GM12878 (cell line): ENCODE measurements around the gene HERPUD2. TPM values are rescaled to one million over a fixed set of nuclear protein-coding genes. Genes with fewer than 3 reads are reported as not detected.

Experiments
- ATAC-seq: fragments of 200-7000 bp; cut with Tn5 transposase; 3 replicates; pipeline ENCODE4 v1.9.1; 2020; ENCODE audit warnings: mild to moderate bottlenecking, moderate library complexity
- BruUV-seq: library from RNA; stranded (reverse); fragments of 400-500 nt; replicated peaks from 2 replicates; lab custom pipeline; 2021; lab: Mats Ljungman, UMichigan
- CTCF ChIA-PET: fragments of 300-600 bp; sonication (Branson Sonifier 250); formaldehyde crosslinking; extraction: SDS; loops from one replicate; lab custom pipeline; 2021; ENCODE audit warnings: inconsistent platforms; lab: Yijun Ruan, JAX
- POLR2A ChIA-PET: fragments of 350-600 bp; formaldehyde crosslinking; extraction: SDS; loops from one replicate; lab custom pipeline; 2021; ENCODE audit warnings: inconsistent platforms; lab: Charles Lee
- RAD21 ChIA-PET: fragments of 300-600 bp; sonication (Branson Sonifier 250); formaldehyde crosslinking; loops from one replicate; lab custom pipeline; 2023; ENCODE audit warnings: antibody characterized with exemption; ENCODE audit not compliant: unreplicated experiment; lab: Charles Lee
- SMC1A ChIA-PET: fragments of 300-600 bp; sonication (Branson Sonifier 250); formaldehyde crosslinking; loops from one replicate; lab custom pipeline; 2023; ENCODE audit not compliant: unreplicated experiment, uncharacterized antibody; lab: Charles Lee
- DNase-seq: peaks from one replicate; pipeline ENCODE4 v3.0.0-alpha.2; 2011; ENCODE audit warnings: low read depth, low spot score
- FAIRE-seq: peaks from 3 replicates; lab custom pipeline; 2011; peaks lifted over from hg19 to GRCh38; lab: Jason Lieb, UNC
- H2AFZ ChIP-seq: 2 replicates; pipeline ENCODE4 v1.6.0; 2011; ENCODE audit warnings: low read depth, low read length, control low read depth; ENCODE audit not compliant: control insufficient read depth
- H3K27ac ChIP-seq: 2 replicates; pipeline ENCODE4 v1.5.1; 2011; ENCODE audit warnings: control low read depth; ENCODE audit not compliant: control insufficient read depth, insufficient read depth
- H3K27me3 ChIP-seq, 2 experiments: replicated peaks in 1 of 2; 2 replicates each; pipeline versions ENCODE4 v1.6.0 to v1.6.1; 2011; ENCODE audit warnings: low read length in 1 of 2; ENCODE audit not compliant: control insufficient read depth in 2 of 2, insufficient read depth in 2 of 2
- H3K36me3 ChIP-seq, 2 experiments: 2 replicates each; pipeline ENCODE4 v1.5.1; 2011; ENCODE audit warnings: low read length in 1 of 2; ENCODE audit not compliant: control insufficient read depth in 2 of 2, insufficient read depth in 2 of 2
- H3K4me1 ChIP-seq: 2 replicates; pipeline ENCODE4 v1.6.1; 2011; ENCODE audit warnings: mild to moderate bottlenecking, low read length, moderate library complexity, mixed read lengths; ENCODE audit not compliant: control insufficient read depth, insufficient read depth
- H3K4me2 ChIP-seq: 2 replicates; pipeline ENCODE4 v1.6.0; 2011; ENCODE audit warnings: control low read depth; ENCODE audit not compliant: control insufficient read depth, insufficient read depth
- H3K4me3 ChIP-seq: fragments of 200-600 bp; sonication (generic); 2 replicates; pipeline ENCODE4 v1.5.1; 2016
- H3K79me2 ChIP-seq: 2 replicates; pipeline ENCODE4 v1.6.0; 2011; ENCODE audit warnings: low read length; ENCODE audit not compliant: control insufficient read depth, insufficient read depth
- H3K9ac ChIP-seq: 2 replicates; pipeline ENCODE4 v1.8.0; 2011; ENCODE audit warnings: low read length, control low read depth, mixed read lengths; ENCODE audit not compliant: control insufficient read depth, insufficient read depth
- H3K9me3 ChIP-seq: replicated peaks from 3 replicates; pipeline ENCODE4 v1.5.1; 2011; ENCODE audit warnings: mild to moderate bottlenecking, low read length; ENCODE audit not compliant: control insufficient read depth, insufficient read depth
- H4K20me1 ChIP-seq: 2 replicates; pipeline ENCODE4 v1.6.0; 2011; ENCODE audit not compliant: control insufficient read depth, insufficient read depth
- BACH1 ChIP-seq: fragments of 450-650 bp; IDR thresholded peaks from 2 replicates; pipeline ENCODE4 v1.6.1; 2017; ENCODE audit warnings: mild to moderate bottlenecking, borderline replicate concordance
- JUNB ChIP-seq: IDR thresholded peaks from 2 replicates; pipeline ENCODE4 v1.6.1; 2016; ENCODE audit warnings: antibody characterized with exemption, mild to moderate bottlenecking
- KAT2A ChIP-seq: conservative IDR thresholded peaks from 2 replicates; pipeline ENCODE4 v1.6.1; 2011; ENCODE audit warnings: low read depth, low read length; ENCODE audit not compliant: control insufficient read depth
- POU2F2 ChIP-seq: IDR thresholded peaks from 3 replicates; pipeline ENCODE4 v1.6.1; 2011; ENCODE audit warnings: low read depth, mild to moderate bottlenecking, low read length, borderline replicate concordance
- RFX5 ChIP-seq: IDR thresholded peaks from 2 replicates; pipeline ENCODE4 v1.6.1; 2011; ENCODE audit warnings: low read depth, low read length, improper control_type of control experiment
- RUNX3 ChIP-seq: IDR thresholded peaks from 2 replicates; pipeline ENCODE4 v1.6.1; 2012; ENCODE audit warnings: low read length, inconsistent platforms
- SMAD5 ChIP-seq: IDR thresholded peaks from 2 replicates; pipeline ENCODE4 v1.6.1; 2016; ENCODE audit warnings: antibody characterized with exemption, low read depth
- TBL1XR1 ChIP-seq: IDR thresholded peaks from 2 replicates; pipeline ENCODE4 v1.6.1; 2012; ENCODE audit warnings: low read depth, low read length, improper control_type of control experiment
- ZBED1 ChIP-seq: IDR thresholded peaks from 2 replicates; pipeline ENCODE4 v1.6.1; 2016; ENCODE audit warnings: borderline replicate concordance
- ZNF274 ChIP-seq: IDR thresholded peaks from one replicate; pipeline ENCODE4 v1.8.0; 2011; ENCODE audit not compliant: insufficient read length, insufficient read depth
- WGBS: methylation state at CpG from one replicate; pipeline ENCODE4 v1.1.6; 2016; ENCODE audit warnings: low lambda C conversion rate; ENCODE audit not compliant: insufficient replicate concordance, insufficient coverage; ENCODE audit errors: missing lambda C conversion rate; 5-methylcytosine and 5-hydroxymethylcytosine counted together
- in situ Hi-C: fragments of 300-500 bp; cut with MboI; formaldehyde crosslinking; loops from 9 replicates; pipeline ENCODE4 v1.14.3; 2018; ENCODE audit warnings: mixed read lengths
- intact Hi-C: fragments of 100-400 bp; cut with micrococcal nuclease; formaldehyde crosslinking; loops from one replicate; pipeline ENCODE4 v1.14.2; 2022; ENCODE audit not compliant: unreplicated experiment
- polyA plus RNA-seq, 11 experiments: library from polyadenylated mRNA; depleted of rRNA in 4 of 11; unstranded in 6 of 11; stranded (reverse) in 5 of 11; fragments of >200 nt; fragmentation: Nextera tagmentation in 4 of 11; fragmentation: Illumina TruSeq in 1 of 11; extraction: Ambion mirVana in 4 of 11; extraction: Trizol in 1 of 11; gene quantifications; 1 replicate in 1 of 11; 2 replicates in 10 of 11; pipeline versions ENCODE4 v1.2.1 to v1.2.3, GENCODE V29; 2011 to 2016; ENCODE audit warnings: inconsistent platforms in 2 of 11, missing spikeins in 2 of 11, low read depth in 1 of 11
- total RNA-seq, 4 experiments: library from RNA; depleted of rRNA in 3 of 4; stranded (reverse); fragments of >200 nt in 3 of 4; fragmentation: Illumina TruSeq in 1 of 4; extraction: Trizol in 1 of 4; gene quantifications; 2 replicates each; pipeline versions ENCODE4 v1.2.1 to v1.2.3, GENCODE V29; 2013 to 2021
- TF ChIP-seq, protein P1 (sequence below): IDR thresholded peaks from 2 replicates; pipeline ENCODE4 v1.6.1; 2011; ENCODE audit warnings: low read depth, low read length, improper control_type of control experiment, borderline replicate concordance
- TF ChIP-seq, protein P2 (sequence below): IDR thresholded peaks from 2 replicates; pipeline ENCODE4 v1.6.1; 2011; ENCODE audit warnings: low read depth, mild to moderate bottlenecking, low read length, moderate library complexity, borderline replicate concordance; ENCODE audit errors: extremely low read depth
- TF ChIP-seq, protein P3 (sequence below): fragments of 450-650 bp; IDR thresholded peaks from 2 replicates; pipeline ENCODE4 v1.6.1; 2017; ENCODE audit warnings: mild to moderate bottlenecking
- TF ChIP-seq, protein P4 (sequence below): fragments of 450-650 bp; IDR thresholded peaks from 2 replicates; pipeline ENCODE4 v1.6.1; 2016; ENCODE audit warnings: mild to moderate bottlenecking, moderate library complexity, borderline replicate concordance
- TF ChIP-seq, protein P5 (sequence below): fragments of 450-650 bp; conservative IDR thresholded peaks from 2 replicates; pipeline ENCODE4 v1.6.1; 2017; ENCODE audit warnings: mild to moderate bottlenecking, moderate library complexity

HERPUD2 gene
- total and polyA plus RNA-seq, 10 of the 15 experiments (the other 5 are each of a cell fraction or from before 2014, with no cell fraction given): 4.7 to 69.6 (median 13.9) TPM

DNA sequence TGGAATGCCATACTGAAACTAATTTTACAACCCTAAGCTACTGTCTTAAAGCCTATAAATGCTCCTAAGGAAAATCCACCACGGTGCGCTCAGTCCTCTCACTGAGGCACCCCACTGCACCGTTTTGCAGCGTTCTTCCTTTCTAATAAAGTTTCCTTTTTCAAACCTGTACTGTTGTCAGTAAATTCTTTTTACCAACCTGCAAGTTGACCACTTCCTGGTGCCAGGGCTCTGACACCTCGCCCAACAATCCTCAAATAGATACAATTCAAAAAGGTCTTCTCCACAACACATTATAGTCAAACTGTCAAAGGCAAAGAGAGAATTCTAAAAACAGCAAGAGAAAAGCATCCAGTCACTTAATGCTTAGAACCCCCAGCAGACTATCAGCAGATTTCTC, 42.8 kb downstream of the HERPUD2 start:
- no peaks in the 10 kb centered on the region for H3K27me3 ChIP-seq
- H3K36me3 ChIP-seq: peaks cover 4 to 5% of the 10 kb centered on the region in 2 experiments; a peak in 2 of 4 replicates
- peak overlapping the region; percentile 26 for H3K4me2 ChIP-seq
- CTCF ChIA-PET: no interaction called here
- H2AFZ ChIP-seq: no peak overlapping the region
- no peak overlapping the region for H3K4me3 ChIP-seq
- H3K9me3 ChIP-seq: peaks cover 7% of the 10 kb centered on the region; the same call in 2 of the 3 replicates
- no peak overlapping the region for H3K9ac ChIP-seq
- no peak overlapping the region for H3K27ac ChIP-seq
- RAD21 ChIA-PET: no interaction called here
- H4K20me1 ChIP-seq: no peaks in the 10 kb centered on the region
- peaks cover 5% of the 10 kb centered on the region; the same call in 1 of the 2 replicates for H3K4me1 ChIP-seq
- in situ Hi-C loops: no loop called here
- FAIRE-seq (no peak), DNase-seq (no peak), ATAC-seq (peak; percentile 47)
- 14% methylated on average over 5 of the region's 5 CpGs for WGBS
- intact Hi-C loops: no loop called here
- H3K79me2 ChIP-seq: no peaks in the 10 kb centered on the region; the same call in 1 of the 2 replicates
- POLR2A ChIA-PET: no interaction called here
- SMC1A ChIA-PET: no interaction called here
- no TSS peak for BruUV-seq
- TF ChIP-seq POU2F2: no peak
- TF ChIP-seq RUNX3: peak; percentile 55
- TF ChIP-seq, protein P1, sequence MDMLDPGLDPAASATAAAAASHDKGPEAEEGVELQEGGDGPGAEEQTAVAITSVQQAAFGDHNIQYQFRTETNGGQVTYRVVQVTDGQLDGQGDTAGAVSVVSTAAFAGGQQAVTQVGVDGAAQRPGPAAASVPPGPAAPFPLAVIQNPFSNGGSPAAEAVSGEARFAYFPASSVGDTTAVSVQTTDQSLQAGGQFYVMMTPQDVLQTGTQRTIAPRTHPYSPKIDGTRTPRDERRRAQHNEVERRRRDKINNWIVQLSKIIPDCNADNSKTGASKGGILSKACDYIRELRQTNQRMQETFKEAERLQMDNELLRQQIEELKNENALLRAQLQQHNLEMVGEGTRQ: no peak
- no peak for TF ChIP-seq KAT2A
- no peak for TF ChIP-seq SMAD5
- TF ChIP-seq, protein P2, sequence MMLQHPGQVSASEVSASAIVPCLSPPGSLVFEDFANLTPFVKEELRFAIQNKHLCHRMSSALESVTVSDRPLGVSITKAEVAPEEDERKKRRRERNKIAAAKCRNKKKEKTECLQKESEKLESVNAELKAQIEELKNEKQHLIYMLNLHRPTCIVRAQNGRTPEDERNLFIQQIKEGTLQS: no peak
- TF ChIP-seq ZBED1: no peak
- no peak for TF ChIP-seq BACH1
- TF ChIP-seq, protein P3, sequence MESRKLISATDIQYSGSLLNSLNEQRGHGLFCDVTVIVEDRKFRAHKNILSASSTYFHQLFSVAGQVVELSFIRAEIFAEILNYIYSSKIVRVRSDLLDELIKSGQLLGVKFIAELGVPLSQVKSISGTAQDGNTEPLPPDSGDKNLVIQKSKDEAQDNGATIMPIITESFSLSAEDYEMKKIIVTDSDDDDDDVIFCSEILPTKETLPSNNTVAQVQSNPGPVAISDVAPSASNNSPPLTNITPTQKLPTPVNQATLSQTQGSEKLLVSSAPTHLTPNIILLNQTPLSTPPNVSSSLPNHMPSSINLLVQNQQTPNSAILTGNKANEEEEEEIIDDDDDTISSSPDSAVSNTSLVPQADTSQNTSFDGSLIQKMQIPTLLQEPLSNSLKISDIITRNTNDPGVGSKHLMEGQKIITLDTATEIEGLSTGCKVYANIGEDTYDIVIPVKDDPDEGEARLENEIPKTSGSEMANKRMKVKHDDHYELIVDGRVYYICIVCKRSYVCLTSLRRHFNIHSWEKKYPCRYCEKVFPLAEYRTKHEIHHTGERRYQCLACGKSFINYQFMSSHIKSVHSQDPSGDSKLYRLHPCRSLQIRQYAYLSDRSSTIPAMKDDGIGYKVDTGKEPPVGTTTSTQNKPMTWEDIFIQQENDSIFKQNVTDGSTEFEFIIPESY: no peak
- TF ChIP-seq, protein P4, sequence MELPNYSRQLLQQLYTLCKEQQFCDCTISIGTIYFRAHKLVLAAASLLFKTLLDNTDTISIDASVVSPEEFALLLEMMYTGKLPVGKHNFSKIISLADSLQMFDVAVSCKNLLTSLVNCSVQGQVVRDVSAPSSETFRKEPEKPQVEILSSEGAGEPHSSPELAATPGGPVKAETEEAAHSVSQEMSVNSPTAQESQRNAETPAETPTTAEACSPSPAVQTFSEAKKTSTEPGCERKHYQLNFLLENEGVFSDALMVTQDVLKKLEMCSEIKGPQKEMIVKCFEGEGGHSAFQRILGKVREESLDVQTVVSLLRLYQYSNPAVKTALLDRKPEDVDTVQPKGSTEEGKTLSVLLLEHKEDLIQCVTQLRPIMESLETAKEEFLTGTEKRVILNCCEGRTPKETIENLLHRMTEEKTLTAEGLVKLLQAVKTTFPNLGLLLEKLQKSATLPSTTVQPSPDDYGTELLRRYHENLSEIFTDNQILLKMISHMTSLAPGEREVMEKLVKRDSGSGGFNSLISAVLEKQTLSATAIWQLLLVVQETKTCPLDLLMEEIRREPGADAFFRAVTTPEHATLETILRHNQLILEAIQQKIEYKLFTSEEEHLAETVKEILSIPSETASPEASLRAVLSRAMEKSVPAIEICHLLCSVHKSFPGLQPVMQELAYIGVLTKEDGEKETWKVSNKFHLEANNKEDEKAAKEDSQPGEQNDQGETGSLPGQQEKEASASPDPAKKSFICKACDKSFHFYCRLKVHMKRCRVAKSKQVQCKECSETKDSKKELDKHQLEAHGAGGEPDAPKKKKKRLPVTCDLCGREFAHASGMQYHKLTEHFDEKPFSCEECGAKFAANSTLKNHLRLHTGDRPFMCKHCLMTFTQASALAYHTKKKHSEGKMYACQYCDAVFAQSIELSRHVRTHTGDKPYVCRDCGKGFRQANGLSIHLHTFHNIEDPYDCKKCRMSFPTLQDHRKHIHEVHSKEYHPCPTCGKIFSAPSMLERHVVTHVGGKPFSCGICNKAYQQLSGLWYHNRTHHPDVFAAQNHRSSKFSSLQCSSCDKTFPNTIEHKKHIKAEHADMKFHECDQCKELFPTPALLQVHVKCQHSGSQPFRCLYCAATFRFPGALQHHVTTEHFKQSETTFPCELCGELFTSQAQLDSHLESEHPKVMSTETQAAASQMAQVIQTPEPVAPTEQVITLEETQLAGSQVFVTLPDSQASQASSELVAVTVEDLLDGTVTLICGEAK: peak; percentile 84
- TF ChIP-seq, protein P5, sequence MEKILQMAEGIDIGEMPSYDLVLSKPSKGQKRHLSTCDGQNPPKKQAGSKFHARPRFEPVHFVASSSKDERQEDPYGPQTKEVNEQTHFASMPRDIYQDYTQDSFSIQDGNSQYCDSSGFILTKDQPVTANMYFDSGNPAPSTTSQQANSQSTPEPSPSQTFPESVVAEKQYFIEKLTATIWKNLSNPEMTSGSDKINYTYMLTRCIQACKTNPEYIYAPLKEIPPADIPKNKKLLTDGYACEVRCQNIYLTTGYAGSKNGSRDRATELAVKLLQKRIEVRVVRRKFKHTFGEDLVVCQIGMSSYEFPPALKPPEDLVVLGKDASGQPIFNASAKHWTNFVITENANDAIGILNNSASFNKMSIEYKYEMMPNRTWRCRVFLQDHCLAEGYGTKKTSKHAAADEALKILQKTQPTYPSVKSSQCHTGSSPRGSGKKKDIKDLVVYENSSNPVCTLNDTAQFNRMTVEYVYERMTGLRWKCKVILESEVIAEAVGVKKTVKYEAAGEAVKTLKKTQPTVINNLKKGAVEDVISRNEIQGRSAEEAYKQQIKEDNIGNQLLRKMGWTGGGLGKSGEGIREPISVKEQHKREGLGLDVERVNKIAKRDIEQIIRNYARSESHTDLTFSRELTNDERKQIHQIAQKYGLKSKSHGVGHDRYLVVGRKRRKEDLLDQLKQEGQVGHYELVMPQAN: no peak
- no peak for TF ChIP-seq ZNF274
- no peak for TF ChIP-seq RFX5
- no peak for TF ChIP-seq JUNB
- TF ChIP-seq TBL1XR1: no peak
- TF ChIP-seq, all 136 proteins: peak for 2
